MCF 10A (cell line): ENCODE results near the gene TUBB2B. TPM values are rescaled to one million over a fixed set of nuclear protein-coding genes. Genes with fewer than 3 reads are reported as not detected.
A peak's percentile ranks its signal among the peaks of the same experiment; 100 is the strongest.

ENCODE experiments used
- BruUV-seq: library from RNA; stranded (reverse); fragments of 400-500 nt; replicated peaks from 2 replicates; lab custom pipeline; 2021; lab: Mats Ljungman, UMichigan
- CTCF ChIA-PET: fragments of 300-600 bp; sonication (Branson Sonifier 250); formaldehyde crosslinking; extraction: SDS; loops from one replicate; lab custom pipeline; 2021; ENCODE audit warnings: antibody characterized with exemption, inconsistent platforms; lab: Yijun Ruan, JAX
- POLR2A ChIA-PET: fragments of 300-600, 350-650 bp; sonication (Branson Sonifier 250); formaldehyde crosslinking; extraction: SDS; loops from one replicate; lab custom pipeline; 2020; ENCODE audit warnings: antibody characterized with exemption, inconsistent platforms; lab: Yijun Ruan, JAX
- DNase-seq: peaks from one replicate; pipeline ENCODE4 v3.0.0-alpha.2; 2018; ENCODE audit not compliant: unreplicated experiment
- H3K27ac Mint-ChIP-seq: one replicate; pipeline ENCODE4 v1.8.0; 2022; ENCODE audit warnings: mild to moderate bottlenecking, low read depth, mixed read lengths; ENCODE audit not compliant: unreplicated experiment
- H3K27me3 Mint-ChIP-seq: one replicate; pipeline ENCODE4 v1.8.0; 2022; ENCODE audit warnings: mixed read lengths; ENCODE audit not compliant: insufficient read depth, unreplicated experiment
- H3K36me3 Mint-ChIP-seq: one replicate; pipeline ENCODE4 v1.8.0; 2022; ENCODE audit warnings: mild to moderate bottlenecking, moderate library complexity, mixed read lengths; ENCODE audit not compliant: insufficient read depth, unreplicated experiment
- H3K4me1 Mint-ChIP-seq: one replicate; pipeline ENCODE4 v1.8.0; 2022; ENCODE audit warnings: mixed read lengths; ENCODE audit not compliant: insufficient read depth, unreplicated experiment
- H3K4me3 Mint-ChIP-seq: one replicate; pipeline ENCODE4 v1.8.0; 2022; ENCODE audit warnings: mild to moderate bottlenecking, moderate library complexity, mixed read lengths; ENCODE audit not compliant: unreplicated experiment
- H3K9me3 Mint-ChIP-seq: one replicate; pipeline ENCODE4 v1.8.0; 2022; ENCODE audit warnings: mixed read lengths; ENCODE audit not compliant: unreplicated experiment
- CTCF ChIP-seq: fragments of 200-600 bp; IDR thresholded peaks from one replicate; pipeline ENCODE4 v1.8.0; 2022; ENCODE audit warnings: antibody characterized with exemption, mild to moderate bottlenecking; ENCODE audit not compliant: unreplicated experiment
- intact Hi-C: fragments of 100-400 bp; cut with micrococcal nuclease; formaldehyde crosslinking; loops from 2 replicates; pipeline ENCODE4 v1.14.1; 2022
- total RNA-seq: library from RNA; stranded (reverse); gene quantifications from 2 replicates; pipeline ENCODE4 v1.2.3, GENCODE V29; 2022

TUBB2B gene
- total RNA-seq, 1 experiment from 2014 or later, result 0.47 TPM

- intact Hi-C loops, result loop anchor here (1.0 to 5.0 kb wide), 3 partner anchors 44 to 254 kb away; partner anchors contain the start of genes NQO2 and TUBB2A
- Mint-ChIP-seq H3K27me3 (no peaks in the 10 kb centered on the region), H3K36me3 (no peaks in the 10 kb centered on the region), H3K4me3 (peak overlapping the region; percentile 43), H3K9me3 (no peaks in the 10 kb centered on the region), H3K27ac (peak overlapping the region; percentile 54), H3K4me1 (peaks cover 24% of the 10 kb centered on the region)
- POLR2A ChIA-PET, result interaction anchor here (0.5 to 3.2 kb wide), 17 partner anchors 8 to 751 kb away, joined by 3 to 34 read pairs (median 3); partner anchors contain the start of genes NQO2, RIPK1 and TUBB2A
- TF ChIP-seq CTCF, result no peak
- DNase-seq, result no peak
- no TSS peak for BruUV-seq
- CTCF ChIA-PET, result interaction anchor here (0.7 to 5.4 kb wide), 7 partner anchors 7 to 128 kb away, joined by 3 to 64 read pairs (median 8); no protein-coding TSS in a partner anchor
These were observed 25.6 kb upstream of the TUBB2B start for GRCh38 chr6:3252861-3253596.

- POLR2A ChIA-PET, result interaction anchor here (0.5 to 3.2 kb wide), 21 partner anchors 9 to 751 kb away, joined by 3 to 34 read pairs (median 3); partner anchors contain the start of genes BPHL, NQO2, RIPK1 and TUBB2A
- peak; percentile 91 for DNase-seq
- peak overlapping the region; percentile 54 for H3K27ac Mint-ChIP-seq
- no peaks in the 10 kb centered on the region for H3K27me3 Mint-ChIP-seq
- H3K36me3 Mint-ChIP-seq, result no peaks in the 10 kb centered on the region
- intact Hi-C loops, result loop anchor here (1.0 to 5.0 kb wide), 3 partner anchors 43 to 254 kb away; partner anchors contain the start of genes NQO2 and TUBB2A
- H3K9me3 Mint-ChIP-seq, result no peaks in the 10 kb centered on the region
- peaks cover 24% of the 10 kb centered on the region for H3K4me1 Mint-ChIP-seq
- BruUV-seq, result no TSS peak
- no peak for TF ChIP-seq CTCF
- CTCF ChIA-PET, result interaction anchor here (0.9 to 5.4 kb wide), 20 partner anchors 8 to 202 kb away, joined by 3 to 64 read pairs (median 4); no protein-coding TSS in a partner anchor
- peak overlapping the region; percentile 43 for H3K4me3 Mint-ChIP-seq
These were observed 24.9 kb upstream of the TUBB2B start for GRCh38 chr6:3252369-3252768.

- CTCF ChIA-PET, result interaction anchor here (0.5 to 5.4 kb wide), 40 partner anchors 8 to 861 kb away, joined by 3 to 64 read pairs (median 4); no protein-coding TSS in a partner anchor
- H3K27me3 Mint-ChIP-seq, result no peaks in the 10 kb centered on the region
- intact Hi-C loops, result loop anchor here (1.0 to 5.0 kb wide), 4 partner anchors 42 to 253 kb away; partner anchors contain the start of genes NQO2 and TUBB2A
- peaks cover 24% of the 10 kb centered on the region for H3K4me1 Mint-ChIP-seq
- peak; percentile 84 for DNase-seq
- BruUV-seq, result no TSS peak
- POLR2A ChIA-PET, result interaction anchor here (0.5 to 3.2 kb wide), 21 partner anchors 8 to 262 kb away, joined by 3 to 34 read pairs (median 3); partner anchors contain the start of genes BPHL, NQO2, RIPK1 and TUBB2A
- H3K27ac Mint-ChIP-seq, result peak overlapping the region; percentile 54
- no peaks in the 10 kb centered on the region for H3K9me3 Mint-ChIP-seq
- no peaks in the 10 kb centered on the region for H3K36me3 Mint-ChIP-seq
- TF ChIP-seq CTCF, result peak; percentile 84
- peak overlapping the region; percentile 43 for H3K4me3 Mint-ChIP-seq
These were observed 24.2 kb upstream of the TUBB2B start for GRCh38 chr6:3251462-3252314.
